Measurements from ENCODE around the gene MICAL2. TPM values are rescaled to one million over a fixed set of nuclear protein-coding genes. Genes with fewer than 3 reads are reported as not detected.

MICAL2 gene
- total RNA-seq, 1 donor from 2014 or later, result 237 TPM

DNA sequence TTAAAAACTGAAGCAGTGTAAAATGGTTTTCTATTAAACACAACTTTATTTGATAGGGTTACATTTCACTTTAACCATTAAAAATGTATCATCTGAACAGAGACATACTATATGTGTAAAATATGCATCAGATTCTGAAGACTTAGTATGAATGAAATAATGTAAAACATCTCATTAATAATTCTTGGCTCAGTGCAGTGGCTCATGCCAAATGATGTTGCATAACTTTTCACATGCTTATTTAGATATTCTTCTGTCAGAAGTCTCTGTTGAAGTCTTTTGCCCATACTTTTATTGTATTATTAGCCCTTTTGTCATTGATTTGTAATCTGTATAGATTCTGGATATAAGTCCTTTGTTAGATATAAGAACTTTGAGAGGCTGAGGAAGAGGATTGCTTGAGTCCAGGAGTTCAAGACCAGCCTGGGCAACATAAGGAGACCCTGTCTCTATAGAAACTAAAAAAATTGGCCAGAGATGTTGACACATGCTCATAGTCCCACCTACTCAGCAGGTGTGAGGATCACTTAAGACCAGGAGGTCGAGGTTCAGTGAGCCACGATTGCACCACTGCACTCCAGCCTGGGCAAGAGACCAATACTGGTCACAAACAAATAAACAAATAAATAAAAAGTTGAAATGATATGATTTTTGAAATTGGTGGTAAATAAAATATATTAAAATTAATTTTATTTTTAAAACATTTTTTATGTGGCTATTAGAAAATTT is 193.2 kb downstream of the MICAL2 start:
- no peak for DNase-seq (ENCODE audit: low spot score in 2 of 2)
- intact Hi-C loops (cut with DNase I), result no loop called here
- Histone ChIP-seq H3K4me3 (no peak overlapping the region), H3K36me3 (no peaks in the 10 kb centered on the region), H3K27me3 (no peaks in the 10 kb centered on the region), H3K9me3 (peaks cover 4 to 8% of the 10 kb centered on the region in 2 donors), H3K27ac (no peak overlapping the region), H3K4me1 (no peaks in the 10 kb centered on the region)
- TF ChIP-seq CTCF (IDR thresholded peaks at IDR 0.05), result no peak

- intact Hi-C loops (cut with DNase I), result no loop called here
Observed at GRCh38 chr11:12306830-12307229, 196.4 kb downstream of the MICAL2 start.

DNA sequence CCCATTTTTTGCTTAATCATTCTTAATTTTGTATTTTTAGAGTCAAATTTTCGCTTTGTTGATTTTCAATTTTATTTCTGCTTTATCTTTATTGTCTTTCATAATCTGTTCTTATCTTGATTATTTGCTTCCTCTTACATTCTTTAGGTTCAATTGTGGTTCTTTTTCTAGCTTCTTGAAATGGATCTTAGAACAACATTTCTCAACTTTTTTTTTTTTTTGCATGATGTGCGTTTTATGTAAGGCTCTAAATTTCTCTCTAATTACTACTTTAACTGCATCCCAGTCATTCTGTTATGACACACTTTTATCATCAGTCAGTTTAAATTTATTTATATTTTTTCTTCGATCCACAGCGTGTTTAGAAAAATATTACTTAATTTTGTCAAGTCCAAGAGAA is 201.7 kb downstream of the MICAL2 start:
- H3K9me3 ChIP-seq, result peaks cover 0 to 20% of the 10 kb centered on the region in 2 donors
- no peak for TF ChIP-seq CTCF (IDR thresholded peaks at IDR 0.05)
- no peaks in the 10 kb centered on the region for H3K36me3 ChIP-seq
- H3K4me3 ChIP-seq, result no peak overlapping the region
- H3K27ac ChIP-seq, result no peak overlapping the region
- H3K4me1 ChIP-seq, result no peaks in the 10 kb centered on the region
- no peak for DNase-seq (ENCODE audit: low spot score in 2 of 2)
- no peaks in the 10 kb centered on the region for H3K27me3 ChIP-seq
- intact Hi-C loops (cut with DNase I), result no loop called here

More at GRCh38 chr11:12306830-12307229, 196.4 kb downstream of the MICAL2 start:
- no peaks in the 10 kb centered on the region for H3K27me3 ChIP-seq
- H3K4me3 ChIP-seq, result no peak overlapping the region
- no peak for DNase-seq (ENCODE audit: low spot score in 2 of 2)
- no peaks in the 10 kb centered on the region for H3K4me1 ChIP-seq
- no peak overlapping the region for H3K27ac ChIP-seq
- TF ChIP-seq CTCF (IDR thresholded peaks at IDR 0.05), result no peak
- no peaks in the 10 kb centered on the region for H3K36me3 ChIP-seq
- no peaks in the 10 kb centered on the region for H3K9me3 ChIP-seq

Other genes with a start within 250 kb of the MICAL2 start
- 433 TPM for gene DKK3, start 102.0 kb upstream of the MICAL2 start, total RNA-seq

Data from ascending aorta (tissue), 2 donors.